Liver (tissue), 9 donors: ENCODE results near the gene CDKN2B-AS1. TPM values are rescaled to one million over a fixed set of nuclear protein-coding genes. Genes with fewer than 3 reads are reported as not detected.

Experiments
- DNase-seq: peaks from one replicate; pipeline ENCODE4 v3.0.0-alpha.2; 2017; ENCODE audit warnings: low spot score
- H3K27ac ChIP-seq, 2 donors: one replicate each; pipeline ENCODE4 v1.7.0; 2013; ENCODE audit warnings: inconsistent platforms in 2 of 2, low read length in 2 of 2, control low read depth in 1 of 2, low read depth in 1 of 2, mild to moderate bottlenecking in 1 of 2
- H3K27me3 ChIP-seq, 4 donors: one replicate each; pipeline versions ENCODE4 v1.6.1 to v1.7.0; 2013; ENCODE audit warnings: low read length in 3 of 4, inconsistent platforms in 1 of 4, mild to moderate bottlenecking in 1 of 4, moderate library complexity in 1 of 4; ENCODE audit not compliant: control insufficient read depth in 4 of 4, insufficient read depth in 4 of 4
- H3K36me3 ChIP-seq, 4 donors: one replicate each; pipeline versions ENCODE4 v1.6.1 to v1.7.0; 2013; ENCODE audit warnings: low read length in 3 of 4, mild to moderate bottlenecking in 3 of 4, low read depth in 1 of 4, moderate library complexity in 1 of 4; ENCODE audit not compliant: control insufficient read depth in 4 of 4, insufficient read depth in 3 of 4
- H3K4me1 ChIP-seq, 4 donors: one replicate each; pipeline versions ENCODE4 v1.6.1 to v1.7.0; 2013; ENCODE audit warnings: low read length in 3 of 4, mild to moderate bottlenecking in 3 of 4, moderate library complexity in 1 of 4; ENCODE audit not compliant: control insufficient read depth in 4 of 4, insufficient read depth in 4 of 4
- H3K4me3 ChIP-seq, 3 donors: one replicate each; pipeline versions ENCODE4 v1.6.1 to v1.7.0; 2013; ENCODE audit warnings: low read length in 3 of 3, control low read depth in 1 of 3, low read depth in 1 of 3, mild to moderate bottlenecking in 1 of 3
- H3K9ac ChIP-seq, 2 donors: one replicate each; pipeline ENCODE4 v1.7.0; 2013; ENCODE audit warnings: low read length in 2 of 2, mild to moderate bottlenecking in 2 of 2, moderate library complexity in 2 of 2, control low read depth in 1 of 2, low read depth in 1 of 2
- H3K9me3 ChIP-seq, 4 donors: one replicate each; pipeline versions ENCODE4 v1.6.1 to v1.7.0; 2013; ENCODE audit warnings: low read length in 3 of 4; ENCODE audit not compliant: control insufficient read depth in 4 of 4
- CTCF ChIP-seq: fragments of 150-350 bp; IDR thresholded peaks from 2 replicates; pipeline ENCODE4 v1.5.1; 2017; ENCODE audit warnings: improper control_type of control experiment, low read depth, low read length; ENCODE audit not compliant: missing input control
- EGR1 ChIP-seq, 2 donors: IDR thresholded peaks; 2 replicates each; pipeline ENCODE4 v1.6.1; 2016 to 2018; ENCODE audit warnings: antibody characterized with exemption in 2 of 2, low read depth in 2 of 2
- FOXA1 ChIP-seq: IDR thresholded peaks from 2 replicates; pipeline ENCODE4 v1.6.1; 2016; ENCODE audit warnings: antibody characterized with exemption
- FOXA2 ChIP-seq: IDR thresholded peaks from 2 replicates; pipeline ENCODE4 v1.6.1; 2016; ENCODE audit warnings: antibody characterized with exemption
- GABPA ChIP-seq, 2 donors: IDR thresholded peaks in 1 of 2; conservative IDR thresholded peaks in 1 of 2; 2 replicates each; pipeline ENCODE4 v1.6.1; 2016; ENCODE audit warnings: antibody characterized with exemption in 2 of 2, mild to moderate bottlenecking in 1 of 2, moderate library complexity in 1 of 2
- HNF4A ChIP-seq, 2 donors: conservative IDR thresholded peaks; 2 replicates each; pipeline ENCODE4 v1.6.1; 2016; ENCODE audit warnings: antibody characterized with exemption in 2 of 2, mild to moderate bottlenecking in 2 of 2
- HNF4G ChIP-seq: IDR thresholded peaks from 2 replicates; pipeline ENCODE4 v1.6.1; 2016; ENCODE audit warnings: antibody characterized with exemption
- JUND ChIP-seq, 2 donors: IDR thresholded peaks; 2 replicates each; pipeline ENCODE4 v1.6.1; 2016; ENCODE audit warnings: antibody characterized with exemption in 2 of 2
- MAX ChIP-seq: IDR thresholded peaks from 2 replicates; pipeline ENCODE4 v1.6.1; 2016; ENCODE audit warnings: antibody characterized with exemption
- NR2F2 ChIP-seq: IDR thresholded peaks from 2 replicates; pipeline ENCODE4 v1.6.1; 2016; ENCODE audit warnings: antibody characterized with exemption
- RAD21 ChIP-seq, 2 donors: IDR thresholded peaks; 2 replicates each; pipeline ENCODE4 v1.6.1; 2016; ENCODE audit warnings: antibody characterized with exemption in 2 of 2, mild to moderate bottlenecking in 2 of 2
- RXRA ChIP-seq, 2 donors: IDR thresholded peaks; 2 replicates each; pipeline ENCODE4 v1.6.1; 2017 to 2018; ENCODE audit warnings: antibody characterized with exemption in 2 of 2, mild to moderate bottlenecking in 1 of 2
- SP1 ChIP-seq: IDR thresholded peaks from 2 replicates; pipeline ENCODE4 v1.6.1; 2018; ENCODE audit warnings: antibody characterized with exemption, mild to moderate bottlenecking
- WGBS: extraction: QIAGEN DNeasy Blood & Tissue Kit; methylation state at CpG from one replicate; pipeline ENCODE4 v1.1.7; 2013; 5-methylcytosine and 5-hydroxymethylcytosine counted together
- polyA plus RNA-seq, 2 donors: library from polyadenylated mRNA; stranded (reverse) in 1 of 2; unstranded in 1 of 2; fragments of 200-250 nt in 1 of 2; fragments of >200 nt in 1 of 2; fragmentation: Nextera tagmentation in 1 of 2; extraction: Ambion mirVana in 1 of 2; gene quantifications; one replicate each; pipeline versions ENCODE4 v1.2.1 to v1.2.3, GENCODE V29; 2013 to 2015
- total RNA-seq, 2 donors: library from RNA; depleted of rRNA; stranded (reverse); fragments of >200 nt; gene quantifications; one replicate each; pipeline ENCODE4 v1.2.3, GENCODE V29; 2014
- TF ChIP-seq, protein P1 (sequence below): IDR thresholded peaks from 2 replicates; pipeline ENCODE4 v1.6.1; 2016; ENCODE audit warnings: antibody characterized with exemption, mild to moderate bottlenecking
- TF ChIP-seq, protein P2 (sequence below): IDR thresholded peaks from 2 replicates; pipeline ENCODE4 v1.6.1; 2016; ENCODE audit warnings: antibody characterized with exemption
- TF ChIP-seq, protein P3 (sequence below): IDR thresholded peaks from 2 replicates; pipeline ENCODE4 v1.6.1; 2016; ENCODE audit warnings: antibody characterized with exemption
- donor health status: healthy.
- donor health status: healthy.
- donor health status: healthy.
- donor health status: healthy.
- donor health status: healthy.

The CDKN2B-AS1 gene
- total and polyA plus RNA-seq, 4 donors = 0.08 to 0.42 TPM; not detected in 2

GRCh38 chr9:22147813-22148527 is 153.4 kb downstream of the CDKN2B-AS1 start:
- TF ChIP-seq JUND (IDR thresholded peaks at IDR 0.05) = no peak
- TF ChIP-seq FOXA1 = no peak
- TF ChIP-seq, protein P1, sequence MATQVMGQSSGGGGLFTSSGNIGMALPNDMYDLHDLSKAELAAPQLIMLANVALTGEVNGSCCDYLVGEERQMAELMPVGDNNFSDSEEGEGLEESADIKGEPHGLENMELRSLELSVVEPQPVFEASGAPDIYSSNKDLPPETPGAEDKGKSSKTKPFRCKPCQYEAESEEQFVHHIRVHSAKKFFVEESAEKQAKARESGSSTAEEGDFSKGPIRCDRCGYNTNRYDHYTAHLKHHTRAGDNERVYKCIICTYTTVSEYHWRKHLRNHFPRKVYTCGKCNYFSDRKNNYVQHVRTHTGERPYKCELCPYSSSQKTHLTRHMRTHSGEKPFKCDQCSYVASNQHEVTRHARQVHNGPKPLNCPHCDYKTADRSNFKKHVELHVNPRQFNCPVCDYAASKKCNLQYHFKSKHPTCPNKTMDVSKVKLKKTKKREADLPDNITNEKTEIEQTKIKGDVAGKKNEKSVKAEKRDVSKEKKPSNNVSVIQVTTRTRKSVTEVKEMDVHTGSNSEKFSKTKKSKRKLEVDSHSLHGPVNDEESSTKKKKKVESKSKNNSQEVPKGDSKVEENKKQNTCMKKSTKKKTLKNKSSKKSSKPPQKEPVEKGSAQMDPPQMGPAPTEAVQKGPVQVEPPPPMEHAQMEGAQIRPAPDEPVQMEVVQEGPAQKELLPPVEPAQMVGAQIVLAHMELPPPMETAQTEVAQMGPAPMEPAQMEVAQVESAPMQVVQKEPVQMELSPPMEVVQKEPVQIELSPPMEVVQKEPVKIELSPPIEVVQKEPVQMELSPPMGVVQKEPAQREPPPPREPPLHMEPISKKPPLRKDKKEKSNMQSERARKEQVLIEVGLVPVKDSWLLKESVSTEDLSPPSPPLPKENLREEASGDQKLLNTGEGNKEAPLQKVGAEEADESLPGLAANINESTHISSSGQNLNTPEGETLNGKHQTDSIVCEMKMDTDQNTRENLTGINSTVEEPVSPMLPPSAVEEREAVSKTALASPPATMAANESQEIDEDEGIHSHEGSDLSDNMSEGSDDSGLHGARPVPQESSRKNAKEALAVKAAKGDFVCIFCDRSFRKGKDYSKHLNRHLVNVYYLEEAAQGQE = no peak
- TF ChIP-seq, protein P2, sequence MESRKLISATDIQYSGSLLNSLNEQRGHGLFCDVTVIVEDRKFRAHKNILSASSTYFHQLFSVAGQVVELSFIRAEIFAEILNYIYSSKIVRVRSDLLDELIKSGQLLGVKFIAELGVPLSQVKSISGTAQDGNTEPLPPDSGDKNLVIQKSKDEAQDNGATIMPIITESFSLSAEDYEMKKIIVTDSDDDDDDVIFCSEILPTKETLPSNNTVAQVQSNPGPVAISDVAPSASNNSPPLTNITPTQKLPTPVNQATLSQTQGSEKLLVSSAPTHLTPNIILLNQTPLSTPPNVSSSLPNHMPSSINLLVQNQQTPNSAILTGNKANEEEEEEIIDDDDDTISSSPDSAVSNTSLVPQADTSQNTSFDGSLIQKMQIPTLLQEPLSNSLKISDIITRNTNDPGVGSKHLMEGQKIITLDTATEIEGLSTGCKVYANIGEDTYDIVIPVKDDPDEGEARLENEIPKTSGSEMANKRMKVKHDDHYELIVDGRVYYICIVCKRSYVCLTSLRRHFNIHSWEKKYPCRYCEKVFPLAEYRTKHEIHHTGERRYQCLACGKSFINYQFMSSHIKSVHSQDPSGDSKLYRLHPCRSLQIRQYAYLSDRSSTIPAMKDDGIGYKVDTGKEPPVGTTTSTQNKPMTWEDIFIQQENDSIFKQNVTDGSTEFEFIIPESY = no peak
- TF ChIP-seq RAD21 (IDR thresholded peaks at IDR 0.05) = no peak
- no peak for TF ChIP-seq GABPA (IDR thresholded peaks at IDR 0.05 in 1 of 2, conservative IDR thresholded peaks at IDR 0.05 in 1 of 2)
- TF ChIP-seq RXRA (IDR thresholded peaks at IDR 0.05) = no peak
- TF ChIP-seq SP1 = no peak
- TF ChIP-seq EGR1 (IDR thresholded peaks at IDR 0.05; ENCODE audit: low read depth in 2 of 2) = no peak
- TF ChIP-seq, protein P3, sequence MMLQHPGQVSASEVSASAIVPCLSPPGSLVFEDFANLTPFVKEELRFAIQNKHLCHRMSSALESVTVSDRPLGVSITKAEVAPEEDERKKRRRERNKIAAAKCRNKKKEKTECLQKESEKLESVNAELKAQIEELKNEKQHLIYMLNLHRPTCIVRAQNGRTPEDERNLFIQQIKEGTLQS = no peak
- TF ChIP-seq MAX = no peak
- TF ChIP-seq FOXA2 = no peak
- no peak for TF ChIP-seq HNF4A (conservative IDR thresholded peaks at IDR 0.05)
- Histone ChIP-seq H3K9ac (no peak overlapping the region), H3K27ac (no peak overlapping the region), H3K4me1 (no peaks in the 10 kb centered on the region), H3K9me3 (no peaks in the 10 kb centered on the region), H3K4me3 (no peak overlapping the region), H3K36me3 (no peaks in the 10 kb centered on the region), H3K27me3 (peaks cover 0 to 7% (median 0%) of the 10 kb centered on the region in 4 donors)
- WGBS = 87% methylated on average over 8 of the region's 8 CpGs
- no peak for DNase-seq

DNA sequence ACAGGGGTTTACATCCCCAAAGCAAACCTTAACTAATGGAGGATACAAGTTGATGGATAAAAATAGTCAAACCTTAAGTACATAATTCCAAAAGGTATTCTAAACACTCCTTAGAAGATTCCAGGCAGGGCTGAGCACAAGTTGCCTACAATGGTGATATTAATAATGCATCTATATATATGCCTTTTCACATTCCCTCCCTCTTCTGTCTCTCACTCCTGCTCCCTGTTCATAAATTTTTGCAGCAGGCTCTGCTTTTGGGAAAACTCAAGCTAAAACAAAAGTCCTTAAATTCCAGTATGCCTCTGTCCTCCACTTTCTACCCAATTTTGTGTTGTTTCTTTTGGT is 153.9 kb downstream of the CDKN2B-AS1 start:
- Histone ChIP-seq H3K4me1 (no peaks in the 10 kb centered on the region), H3K9me3 (no peaks in the 10 kb centered on the region), H3K4me3 (no peak overlapping the region), H3K27ac (no peak overlapping the region), H3K36me3 (no peaks in the 10 kb centered on the region), H3K9ac (no peak overlapping the region), H3K27me3 (peaks cover 0 to 7% (median 0%) of the 10 kb centered on the region in 4 donors)
- TF ChIP-seq RXRA (IDR thresholded peaks at IDR 0.05) (no peak), HNF4G (no peak), JUND (IDR thresholded peaks at IDR 0.05) (no peak), NR2F2 (no peak), CTCF (no peak), RAD21 (IDR thresholded peaks at IDR 0.05) (no peak), GABPA (IDR thresholded peaks at IDR 0.05 in 1 of 2, conservative IDR thresholded peaks at IDR 0.05 in 1 of 2) (no peak), FOXA2 (no peak)
- TF ChIP-seq, protein P1 = no peak
- TF ChIP-seq, protein P2 = no peak
- no peak for DNase-seq
